DOHH2 (cell line): ENCODE measurements around the gene ETV5.

Source experiments
- H3F3A ChIP-seq: fragments of 200-600 bp; sonication (generic), shearing (Covaris generic); 2 replicates; pipeline ENCODE4 v1.6.0; 2016; ENCODE audit warnings: antibody characterized with exemption, mild to moderate bottlenecking; ENCODE audit not compliant: control insufficient read depth, insufficient read depth
- H3K27ac ChIP-seq: fragments of 200-600 bp; sonication (generic); 2 replicates; pipeline ENCODE4 v1.5.1; 2014; ENCODE audit warnings: low read depth, mild to moderate bottlenecking, low read length, moderate library complexity
- H3K27me3 ChIP-seq: fragments of 200-600 bp; sonication (generic); 2 replicates; pipeline ENCODE4 v1.6.1; 2014; ENCODE audit warnings: mild to moderate bottlenecking, low read length, mixed read lengths; ENCODE audit not compliant: control insufficient read depth
- H3K36me3 ChIP-seq: fragments of 200-600 bp; sonication (generic); 2 replicates; pipeline ENCODE4 v1.6.1; 2014; ENCODE audit warnings: mild to moderate bottlenecking, low read length, moderate library complexity, mixed read lengths; ENCODE audit not compliant: control insufficient read depth
- H3K4me1 ChIP-seq: fragments of 200-600 bp; sonication (generic); 2 replicates; pipeline ENCODE4 v1.6.1; 2014; ENCODE audit warnings: mild to moderate bottlenecking, low read length, mixed read lengths; ENCODE audit not compliant: control insufficient read depth
- H3K4me2 ChIP-seq: fragments of 200-600 bp; sonication (generic); 2 replicates; pipeline ENCODE4 v1.6.0; 2014; ENCODE audit warnings: mild to moderate bottlenecking, low read length, moderate library complexity
- H3K4me3 ChIP-seq: fragments of 200-600 bp; sonication (generic); 2 replicates; pipeline ENCODE4 v1.5.1; 2014; ENCODE audit warnings: mild to moderate bottlenecking, low read length, mixed read lengths
- H3K79me2 ChIP-seq: fragments of 200-600 bp; sonication (generic); 2 replicates; pipeline ENCODE4 v1.6.1; 2014; ENCODE audit warnings: mild to moderate bottlenecking, low read length, mixed read lengths; ENCODE audit not compliant: control insufficient read depth
- H3K9me2 ChIP-seq: fragments of 200-600 bp; sonication (generic); replicated peaks from 2 replicates; pipeline ENCODE4 v1.6.1; 2014; ENCODE audit warnings: mild to moderate bottlenecking, low read length, mixed read lengths; ENCODE audit not compliant: control insufficient read depth
- H3K9me3 ChIP-seq: fragments of 200-600 bp; sonication (generic); 2 replicates; pipeline ENCODE4 v1.6.1; 2014; ENCODE audit warnings: antibody characterized with exemption, low read length, mixed read lengths; ENCODE audit not compliant: control insufficient read depth, insufficient read depth
- H4K20me1 ChIP-seq: fragments of 200-600 bp; sonication (generic); 2 replicates; pipeline ENCODE4 v1.6.0; 2014; ENCODE audit warnings: low read depth, mild to moderate bottlenecking, antibody characterized with exemption, low read length, moderate library complexity; ENCODE audit not compliant: control insufficient read depth, insufficient read depth
- CTCF ChIP-seq: fragments of 200-600 bp; sonication (generic); IDR thresholded peaks from one replicate; pipeline ENCODE4 v1.5.1; 2014; ENCODE audit warnings: antibody characterized with exemption, mild to moderate bottlenecking, low read depth, low read length; ENCODE audit not compliant: poor library complexity, severe bottlenecking
- EZH2phosphoT487 ChIP-seq: fragments of 200-600 bp; sonication (generic); IDR thresholded peaks from 2 replicates; pipeline ENCODE4 v1.6.1; 2017; ENCODE audit warnings: borderline replicate concordance, mild to moderate bottlenecking, antibody characterized with exemption, low read length, moderate library complexity, mixed read lengths

Gene ETV5

GRCh38 chr3:186088335-186088734 is 20.6 kb downstream of the ETV5 start:
- no peaks in the 10 kb centered on the region for H3F3A ChIP-seq
- no peak overlapping the region for H3K4me3 ChIP-seq
- no peaks in the 10 kb centered on the region for H3K9me2 ChIP-seq
- TF ChIP-seq CTCF: no peak
- TF ChIP-seq EZH2phosphoT487: no peak
- H3K36me3 ChIP-seq: no peaks in the 10 kb centered on the region
- H3K9me3 ChIP-seq: no peaks in the 10 kb centered on the region
- no peaks in the 10 kb centered on the region for H3K79me2 ChIP-seq
- H3K4me2 ChIP-seq: no peak overlapping the region
- no peak overlapping the region for H3K27ac ChIP-seq
- peaks cover 17% of the 10 kb centered on the region; the same call in 1 of the 2 replicates for H3K27me3 ChIP-seq
- no peaks in the 10 kb centered on the region for H4K20me1 ChIP-seq
- H3K4me1 ChIP-seq: no peaks in the 10 kb centered on the region

GRCh38 chr3:186084264-186084663 is 24.6 kb downstream of the ETV5 start:
- H3F3A ChIP-seq: no peaks in the 10 kb centered on the region
- H3K9me2 ChIP-seq: no peaks in the 10 kb centered on the region
- no peaks in the 10 kb centered on the region for H4K20me1 ChIP-seq
- no peaks in the 10 kb centered on the region for H3K9me3 ChIP-seq
- H3K4me3 ChIP-seq: no peak overlapping the region
- no peak overlapping the region for H3K27ac ChIP-seq
- H3K36me3 ChIP-seq: no peaks in the 10 kb centered on the region
- no peak overlapping the region for H3K4me2 ChIP-seq
- no peaks in the 10 kb centered on the region for H3K4me1 ChIP-seq
- TF ChIP-seq EZH2phosphoT487 (no peak), CTCF (no peak)
- H3K79me2 ChIP-seq: no peaks in the 10 kb centered on the region
- peaks cover 19% of the 10 kb centered on the region; the same call in 1 of the 2 replicates for H3K27me3 ChIP-seq

GRCh38 chr3:186083746-186084145 is 25.1 kb downstream of the ETV5 start:
- Histone ChIP-seq H3K9me3 (no peaks in the 10 kb centered on the region), H3F3A (no peaks in the 10 kb centered on the region), H3K4me1 (no peaks in the 10 kb centered on the region), H3K9me2 (no peaks in the 10 kb centered on the region), H3K79me2 (no peaks in the 10 kb centered on the region), H4K20me1 (no peaks in the 10 kb centered on the region), H3K36me3 (no peaks in the 10 kb centered on the region), H3K4me3 (no peak overlapping the region), H3K27me3 (peaks cover 18% of the 10 kb centered on the region; the same call in 1 of the 2 replicates), H3K4me2 (no peak overlapping the region), H3K27ac (no peak overlapping the region)
- TF ChIP-seq CTCF (no peak), EZH2phosphoT487 (no peak)

- no peaks in the 10 kb centered on the region for H3F3A ChIP-seq
- TF ChIP-seq CTCF (no peak), EZH2phosphoT487 (no peak)
- H3K9me2 ChIP-seq: no peaks in the 10 kb centered on the region
- no peak overlapping the region for H3K27ac ChIP-seq
- H3K79me2 ChIP-seq: no peaks in the 10 kb centered on the region
- H3K4me2 ChIP-seq: no peak overlapping the region
- H4K20me1 ChIP-seq: no peaks in the 10 kb centered on the region
- H3K4me3 ChIP-seq: no peak overlapping the region
- H3K9me3 ChIP-seq: no peaks in the 10 kb centered on the region
- H3K27me3 ChIP-seq: peaks cover 14% of the 10 kb centered on the region; the same call in 1 of the 2 replicates
- no peaks in the 10 kb centered on the region for H3K36me3 ChIP-seq
- no peaks in the 10 kb centered on the region for H3K4me1 ChIP-seq
These were observed 26.7 kb downstream of the ETV5 start for GRCh38 chr3:186082150-186082549.
